PC-3 (cell line): ENCODE results near the gene AUTS2. TPM values are rescaled to one million over a fixed set of nuclear protein-coding genes. Genes with fewer than 3 reads are reported as not detected.

Source experiments
- ATAC-seq: fragments of 200-7000 bp; cut with Tn5 transposase; 2 replicates; pipeline ENCODE4 v1.9.1; 2020; ENCODE audit warnings: mild to moderate bottlenecking, moderate library complexity
- BruUV-seq: library from RNA; stranded (reverse); fragments of 400-500 nt; replicated peaks from 2 replicates; lab custom pipeline; 2021; lab: Mats Ljungman, UMichigan
- CTCF ChIA-PET: fragments of 300-600 bp; sonication (Branson Sonifier 250); formaldehyde crosslinking; loops from one replicate; lab custom pipeline; 2022; ENCODE audit warnings: antibody characterized with exemption; lab: Charles Lee
- POLR2A ChIA-PET: fragments of 300-600 bp; sonication (Branson Sonifier 250); formaldehyde crosslinking; loops from one replicate; lab custom pipeline; 2022; ENCODE audit warnings: antibody characterized with exemption; ENCODE audit not compliant: unreplicated experiment; lab: Charles Lee
- DNase-seq: peaks from one replicate; pipeline ENCODE4 v3.0.0-alpha.2; 2015
- H2AFZ ChIP-seq: fragments of 300-600 bp; sonication (generic); 2 replicates; pipeline ENCODE4 v1.6.0; 2016; ENCODE audit warnings: antibody characterized with exemption, low read length
- H3F3A ChIP-seq: fragments of 300-600 bp; sonication (generic); one replicate; pipeline ENCODE4 v1.6.0; 2017; ENCODE audit warnings: antibody characterized with exemption, low read length, control low read depth, mild to moderate bottlenecking; ENCODE audit not compliant: unreplicated experiment
- H3K27ac ChIP-seq: fragments of 300-600 bp; sonication (generic); 2 replicates; pipeline ENCODE4 v1.5.1; 2016; ENCODE audit warnings: mild to moderate bottlenecking, low read length
- H3K27me3 ChIP-seq: fragments of 300-600 bp; sonication (generic); 2 replicates; pipeline ENCODE4 v1.6.1; 2016; ENCODE audit warnings: low read length, mixed read lengths
- H3K36me3 ChIP-seq: fragments of 300-600 bp; sonication (generic); 2 replicates; pipeline ENCODE4 v1.6.1; 2016; ENCODE audit warnings: low read depth, mixed run types, low read length, mixed read lengths
- H3K4me1 ChIP-seq: fragments of 300-600 bp; sonication (generic); 2 replicates; pipeline ENCODE4 v1.5.1; 2016; ENCODE audit warnings: low read length; ENCODE audit not compliant: insufficient read depth
- H3K4me2 ChIP-seq: fragments of 300-600 bp; sonication (generic); 2 replicates; pipeline ENCODE4 v1.6.0; 2016; ENCODE audit warnings: low read length
- H3K4me3 ChIP-seq: fragments of 300-600 bp; sonication (generic); 2 replicates; pipeline ENCODE4 v1.5.1; 2016; ENCODE audit warnings: mild to moderate bottlenecking, low read length, mixed read lengths
- H3K79me2 ChIP-seq: fragments of 300-600 bp; sonication (generic); 2 replicates; pipeline ENCODE4 v1.6.1; 2017; ENCODE audit warnings: low read length, mixed read lengths
- H3K9ac ChIP-seq: fragments of 300-600 bp; sonication (generic); 2 replicates; pipeline ENCODE4 v1.6.0; 2016; ENCODE audit warnings: mild to moderate bottlenecking, low read length
- H3K9me2 ChIP-seq: fragments of 300-600 bp; sonication (generic); replicated peaks from 2 replicates; pipeline ENCODE4 v1.6.1; 2016; ENCODE audit warnings: mixed run types, low read length, mixed read lengths
- H3K9me3 ChIP-seq: fragments of 300-600 bp; sonication (generic); 2 replicates; pipeline ENCODE4 v1.6.1; 2016; ENCODE audit warnings: low read length, mixed read lengths
- H4K20me1 ChIP-seq: fragments of 300-600 bp; sonication (generic); 2 replicates; pipeline ENCODE4 v1.6.1; 2016; ENCODE audit warnings: low read length, mixed read lengths
- EZH2 ChIP-seq: fragments of 300-600 bp; sonication (generic); IDR thresholded peaks from one replicate; pipeline ENCODE4 v1.6.1; 2017; ENCODE audit warnings: antibody characterized with exemption, mild to moderate bottlenecking, low read length; ENCODE audit not compliant: unreplicated experiment
- EZH2phosphoT487 ChIP-seq: fragments of 300-600 bp; sonication (generic); IDR thresholded peaks from 2 replicates; pipeline ENCODE4 v1.6.1; 2018; ENCODE audit warnings: mild to moderate bottlenecking, antibody characterized with exemption, low read length, borderline replicate concordance
- intact Hi-C: fragments of 100-400 bp; cut with micrococcal nuclease; formaldehyde crosslinking; loops from 2 replicates; pipeline ENCODE4 v1.9.0; 2023
- total RNA-seq: library from RNA; depleted of rRNA; stranded (reverse); fragments of >200 nt; gene quantifications from 2 replicates; pipeline ENCODE4 v1.2.3, GENCODE V29; 2014
- TF ChIP-seq, protein P1 (sequence below): fragments of 300-600 bp; sonication (generic); conservative IDR thresholded peaks from 2 replicates; pipeline ENCODE4 v1.5.1; 2017; ENCODE audit warnings: antibody characterized with exemption, low read depth, mild to moderate bottlenecking, low read length

Gene AUTS2
- total RNA-seq, 1 experiment from 2014 or later = not detected

DNA sequence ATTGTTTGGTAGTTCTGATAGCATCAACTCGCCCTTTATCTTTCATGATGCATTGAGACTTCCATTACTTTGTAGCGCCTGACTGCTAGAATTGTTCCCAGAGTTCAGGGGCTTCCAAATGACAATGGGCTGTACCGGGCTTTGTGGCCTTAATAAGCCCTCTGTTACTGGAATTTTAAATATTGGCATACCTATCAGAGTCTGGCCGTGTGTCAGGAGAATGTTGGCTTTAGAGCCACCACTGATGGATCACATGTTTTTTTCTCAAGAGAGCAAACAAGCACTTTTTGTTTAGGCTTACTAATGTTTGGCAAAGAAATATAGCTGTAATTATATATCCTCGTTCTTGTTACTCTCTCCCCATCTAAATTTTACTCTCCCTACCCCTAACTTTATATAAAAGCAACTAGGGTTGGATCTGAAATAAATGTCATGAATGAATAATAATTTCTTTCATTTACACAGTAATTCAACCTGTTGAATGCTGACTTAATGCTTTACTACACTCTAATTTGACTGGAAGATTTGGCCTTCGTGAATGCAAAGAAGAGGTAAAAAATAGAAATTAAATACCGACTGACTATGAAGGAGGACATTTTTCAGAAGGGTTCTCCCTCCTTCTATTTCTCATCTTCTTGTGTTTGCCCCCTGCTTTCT lies 396.7 kb downstream of the AUTS2 start:
- Histone ChIP-seq H4K20me1 (no peaks in the 10 kb centered on the region), H3K4me3 (no peak overlapping the region), H3K9me2 (no peaks in the 10 kb centered on the region), H3K9me3 (no peaks in the 10 kb centered on the region), H3F3A (no peaks in the 10 kb centered on the region), H3K4me1 (no peaks in the 10 kb centered on the region), H3K27ac (no peak overlapping the region), H3K9ac (no peak overlapping the region), H3K36me3 (no peaks in the 10 kb centered on the region), H2AFZ (no peak overlapping the region), H3K27me3 (no peaks in the 10 kb centered on the region), H3K79me2 (no peaks in the 10 kb centered on the region), H3K4me2 (no peak overlapping the region)
- no TSS peak for BruUV-seq
- TF ChIP-seq EZH2phosphoT487 = no peak
- TF ChIP-seq, protein P1, sequence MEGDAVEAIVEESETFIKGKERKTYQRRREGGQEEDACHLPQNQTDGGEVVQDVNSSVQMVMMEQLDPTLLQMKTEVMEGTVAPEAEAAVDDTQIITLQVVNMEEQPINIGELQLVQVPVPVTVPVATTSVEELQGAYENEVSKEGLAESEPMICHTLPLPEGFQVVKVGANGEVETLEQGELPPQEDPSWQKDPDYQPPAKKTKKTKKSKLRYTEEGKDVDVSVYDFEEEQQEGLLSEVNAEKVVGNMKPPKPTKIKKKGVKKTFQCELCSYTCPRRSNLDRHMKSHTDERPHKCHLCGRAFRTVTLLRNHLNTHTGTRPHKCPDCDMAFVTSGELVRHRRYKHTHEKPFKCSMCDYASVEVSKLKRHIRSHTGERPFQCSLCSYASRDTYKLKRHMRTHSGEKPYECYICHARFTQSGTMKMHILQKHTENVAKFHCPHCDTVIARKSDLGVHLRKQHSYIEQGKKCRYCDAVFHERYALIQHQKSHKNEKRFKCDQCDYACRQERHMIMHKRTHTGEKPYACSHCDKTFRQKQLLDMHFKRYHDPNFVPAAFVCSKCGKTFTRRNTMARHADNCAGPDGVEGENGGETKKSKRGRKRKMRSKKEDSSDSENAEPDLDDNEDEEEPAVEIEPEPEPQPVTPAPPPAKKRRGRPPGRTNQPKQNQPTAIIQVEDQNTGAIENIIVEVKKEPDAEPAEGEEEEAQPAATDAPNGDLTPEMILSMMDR = no peak
- ChIA-PET CTCF (no interaction called here), POLR2A (no interaction called here)
- DNase-seq (no peak), ATAC-seq (no peak)
- intact Hi-C loops = no loop called here

DNA sequence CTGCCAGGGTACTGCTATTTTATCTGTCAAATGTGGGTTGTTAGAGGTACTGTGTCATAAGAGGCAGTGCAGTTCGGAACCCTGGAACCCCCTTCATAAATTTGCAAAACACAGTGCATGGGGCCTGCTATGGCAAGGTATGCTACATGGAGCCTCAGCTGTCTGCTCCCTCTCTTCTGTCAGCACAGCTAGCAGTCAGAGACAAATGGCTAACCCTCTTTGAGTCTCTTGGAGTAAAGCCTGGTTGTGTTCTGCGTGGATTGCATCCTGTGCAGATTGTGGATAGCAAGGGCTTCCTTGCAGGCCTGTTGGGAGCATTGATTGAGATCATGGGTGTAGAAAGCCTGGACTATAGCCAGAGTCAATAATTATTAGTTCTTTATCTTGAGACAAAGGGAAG lies 397.8 kb downstream of the AUTS2 start:
- no peak overlapping the region for H3K27ac ChIP-seq
- H3K4me3 ChIP-seq = no peak overlapping the region
- no peaks in the 10 kb centered on the region for H3K36me3 ChIP-seq
- H3K4me2 ChIP-seq = no peak overlapping the region
- intact Hi-C loops = no loop called here
- no TSS peak for BruUV-seq
- H3K27me3 ChIP-seq = no peaks in the 10 kb centered on the region
- POLR2A ChIA-PET = no interaction called here
- no peak overlapping the region for H2AFZ ChIP-seq
- no peaks in the 10 kb centered on the region for H3F3A ChIP-seq
- no peak overlapping the region for H3K9ac ChIP-seq
- no peaks in the 10 kb centered on the region for H4K20me1 ChIP-seq
- no peaks in the 10 kb centered on the region for H3K9me3 ChIP-seq
- ATAC-seq (no peak), DNase-seq (no peak)
- no peaks in the 10 kb centered on the region for H3K79me2 ChIP-seq
- no peaks in the 10 kb centered on the region for H3K9me2 ChIP-seq
- H3K4me1 ChIP-seq = no peaks in the 10 kb centered on the region
- CTCF ChIA-PET = no interaction called here
- TF ChIP-seq, protein P1 = no peak
- TF ChIP-seq EZH2phosphoT487 (no peak), EZH2 (no peak)

DNA sequence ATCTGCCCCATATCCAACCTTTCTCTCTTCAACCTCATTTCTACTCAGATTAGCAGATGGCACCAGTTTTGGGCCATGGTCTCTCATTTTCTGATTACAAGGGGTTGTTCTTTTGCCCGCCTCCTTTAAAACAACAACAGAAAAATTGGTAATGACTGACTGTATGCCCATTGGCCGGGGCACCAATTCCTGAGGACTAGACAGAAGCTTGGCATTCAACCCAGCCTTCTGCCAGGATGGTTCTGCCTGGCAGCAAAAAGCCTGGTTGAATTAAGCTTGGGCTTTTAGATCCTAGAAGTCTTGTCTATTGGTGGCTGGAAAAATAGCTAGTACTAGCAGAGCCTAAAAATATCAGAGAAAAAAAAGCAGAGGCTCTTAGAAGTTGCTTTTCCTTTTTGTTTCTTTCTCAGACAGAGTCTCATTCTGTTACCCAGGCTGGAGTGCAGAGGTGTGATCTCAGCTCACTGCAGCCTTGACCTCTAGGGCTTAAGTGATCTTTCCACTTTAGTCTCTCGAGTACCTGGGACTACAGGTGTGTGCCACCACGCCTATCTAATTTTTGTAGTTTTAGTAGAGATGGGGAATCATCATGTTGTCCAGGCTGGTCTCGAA lies 402.6 kb downstream of the AUTS2 start:
- DNase-seq (no peak), ATAC-seq (no peak)
- H3K9ac ChIP-seq = no peak overlapping the region
- no TSS peak for BruUV-seq
- no peaks in the 10 kb centered on the region for H3F3A ChIP-seq
- ChIA-PET POLR2A (no interaction called here), CTCF (no interaction called here)
- TF ChIP-seq EZH2 (no peak), EZH2phosphoT487 (no peak)
- TF ChIP-seq, protein P1 = no peak
- no peaks in the 10 kb centered on the region for H3K36me3 ChIP-seq
- no peak overlapping the region for H3K4me2 ChIP-seq
- no peaks in the 10 kb centered on the region for H3K27me3 ChIP-seq
- no peaks in the 10 kb centered on the region for H3K79me2 ChIP-seq
- no peak overlapping the region for H2AFZ ChIP-seq
- no peaks in the 10 kb centered on the region for H3K9me2 ChIP-seq
- H3K4me1 ChIP-seq = no peaks in the 10 kb centered on the region
- no peaks in the 10 kb centered on the region for H3K9me3 ChIP-seq
- intact Hi-C loops = no loop called here
- H3K27ac ChIP-seq = no peak overlapping the region
- H3K4me3 ChIP-seq = no peak overlapping the region
- no peaks in the 10 kb centered on the region for H4K20me1 ChIP-seq
